GM19025 (cell line): ENCODE measurements around the gene MAL.
A peak's percentile ranks its signal among the peaks of the same experiment; 100 is the strongest.

Experiments
- ATAC-seq: cut with Tn5 transposase; IDR thresholded peaks from one replicate; pipeline ENCODE4 v1.9.1; 2021; ENCODE audit warnings: mild to moderate bottlenecking, low read depth, moderate library complexity; ENCODE audit not compliant: unreplicated experiment

The MAL gene

GRCh38 chr2:95014126-95014708, 11.3 kb upstream of the MAL start:
- no peak for ATAC-seq

- ATAC-seq = no peak
These were observed 10.1 kb upstream of the MAL start for GRCh38 chr2:95015261-95015912.

- ATAC-seq = no peak
These were observed 8.9 kb upstream of the MAL start for GRCh38 chr2:95016616-95017015.

GRCh38 chr2:95017071-95017501, 8.4 kb upstream of the MAL start:
- ATAC-seq = no peak

- ATAC-seq = no peak
These were observed 7.7 kb upstream of the MAL start for GRCh38 chr2:95017836-95018235.

GRCh38 chr2:95018301-95018700, 7.2 kb upstream of the MAL start:
- no peak for ATAC-seq

- no peak for ATAC-seq
These were observed 6.5 kb upstream of the MAL start for GRCh38 chr2:95018861-95019550.

- ATAC-seq = no peak
These were observed 5.9 kb upstream of the MAL start for GRCh38 chr2:95019572-95019971.

GRCh38 chr2:95020275-95021022, 5.1 kb upstream of the MAL start:
- ATAC-seq = no peak

- no peak for ATAC-seq
These were observed 4.5 kb upstream of the MAL start for GRCh38 chr2:95021023-95021416.

GRCh38 chr2:95021847-95022246, 3.7 kb upstream of the MAL start:
- ATAC-seq = no peak

- ATAC-seq = peak; percentile 87
These were observed 2.9 kb upstream of the MAL start for GRCh38 chr2:95022309-95023221.

GRCh38 chr2:95023222-95023597, 2.3 kb upstream of the MAL start:
- peak; percentile 34 for ATAC-seq

- ATAC-seq = no peak
These were observed 1.1 kb upstream of the MAL start for GRCh38 chr2:95024371-95024770.

- no peak for ATAC-seq
These were observed 525 bp upstream of the MAL start for GRCh38 chr2:95024960-95025405.

- no peak for ATAC-seq
These were observed 1.2 kb downstream of the MAL start for GRCh38 chr2:95026471-95027368.

- ATAC-seq = no peak
These were observed 1.8 kb downstream of the MAL start for GRCh38 chr2:95027369-95027720.

- ATAC-seq = no peak
These were observed 4.4 kb downstream of the MAL start for GRCh38 chr2:95029898-95030341.

GRCh38 chr2:95030496-95030895, 5.0 kb downstream of the MAL start:
- no peak for ATAC-seq
